GM23248 (cell line): ENCODE measurements around the gene CFAP61. TPM values are rescaled to one million over a fixed set of nuclear protein-coding genes. Genes with fewer than 3 reads are reported as not detected.

Source experiments
- DNase-seq: peaks from one replicate; pipeline ENCODE4 v3.0.0-alpha.2; 2015
- H2AFZ ChIP-seq: fragments of 200-600 bp; sonication (generic); 2 replicates; pipeline ENCODE4 v1.6.1; 2016; ENCODE audit warnings: antibody characterized with exemption
- H3F3A ChIP-seq: fragments of 200-600 bp; sonication (generic); 2 replicates; pipeline ENCODE4 v1.6.1; 2016; ENCODE audit warnings: mild to moderate bottlenecking, antibody characterized with exemption, mixed run types; ENCODE audit not compliant: insufficient read depth
- H3K27ac ChIP-seq: fragments of 200-600 bp; sonication (generic); 2 replicates; pipeline ENCODE4 v1.5.1; 2016; ENCODE audit warnings: mild to moderate bottlenecking
- H3K27me3 ChIP-seq: fragments of 200-600 bp; sonication (generic); replicated peaks from 2 replicates; pipeline ENCODE4 v1.6.1; 2016; ENCODE audit warnings: mild to moderate bottlenecking; ENCODE audit not compliant: insufficient read depth
- H3K36me3 ChIP-seq: fragments of 200-600 bp; sonication (generic); 2 replicates; pipeline ENCODE4 v1.6.1; 2016; ENCODE audit warnings: low read depth, mild to moderate bottlenecking
- H3K4me1 ChIP-seq: fragments of 200-600 bp; sonication (generic); 2 replicates; pipeline ENCODE4 v1.6.1; 2016; ENCODE audit warnings: mild to moderate bottlenecking; ENCODE audit not compliant: insufficient read depth
- H3K4me2 ChIP-seq: fragments of 200-600 bp; sonication (generic); one replicate; pipeline ENCODE4 v1.6.1; 2016; ENCODE audit warnings: mild to moderate bottlenecking; ENCODE audit not compliant: unreplicated experiment
- H3K4me3 ChIP-seq: fragments of 200-600 bp; sonication (generic); 2 replicates; pipeline ENCODE4 v1.5.1; 2016; ENCODE audit warnings: mild to moderate bottlenecking
- H3K79me2 ChIP-seq: fragments of 200-600 bp; sonication (generic); 2 replicates; pipeline ENCODE4 v1.6.1; 2016; ENCODE audit warnings: mild to moderate bottlenecking; ENCODE audit not compliant: insufficient read depth
- H3K9ac ChIP-seq: fragments of 200-600 bp; sonication (generic); 2 replicates; pipeline ENCODE4 v1.6.1; 2016; ENCODE audit warnings: mild to moderate bottlenecking
- H3K9me2 ChIP-seq: fragments of 200-600 bp; sonication (generic); 2 replicates; pipeline ENCODE4 v1.6.1; 2016; ENCODE audit warnings: mixed run types, mild to moderate bottlenecking, moderate library complexity; ENCODE audit not compliant: insufficient read depth
- H3K9me3 ChIP-seq: fragments of 200-600 bp; sonication (generic); one replicate; pipeline ENCODE4 v1.6.1; 2017; ENCODE audit warnings: low read depth
- H4K20me1 ChIP-seq: fragments of 200-600 bp; sonication (generic); 2 replicates; pipeline ENCODE4 v1.6.0; 2016; ENCODE audit not compliant: insufficient read depth
- EZH2 ChIP-seq: fragments of 200-600 bp; sonication (generic); IDR thresholded peaks from 2 replicates; pipeline ENCODE4 v1.6.1; 2018; ENCODE audit warnings: antibody characterized with exemption, mild to moderate bottlenecking; ENCODE audit not compliant: insufficient read depth, poor library complexity, severe bottlenecking
- EZH2phosphoT487 ChIP-seq: fragments of 200-600 bp; sonication (generic); IDR thresholded peaks from 2 replicates; pipeline ENCODE4 v1.6.1; 2018; ENCODE audit warnings: antibody characterized with exemption, moderate library complexity, mild to moderate bottlenecking, low read depth; ENCODE audit not compliant: insufficient read depth
- WGBS, 2 experiments: methylation state at CpG; one replicate each; pipeline ENCODE4 v1.1.6; 2015 to 2017; ENCODE audit warnings: low lambda C conversion rate in 2 of 2, low coverage in 1 of 2; ENCODE audit errors: missing lambda C conversion rate in 2 of 2; 5-methylcytosine and 5-hydroxymethylcytosine counted together
- in situ Hi-C: fragments of 300-500 bp; cut with MboI; formaldehyde crosslinking; loops from 2 replicates; pipeline ENCODE4 v1.15.0; 2020
- polyA plus RNA-seq: library from polyadenylated mRNA; unstranded; fragments of >200 nt; fragmentation: Nextera tagmentation; extraction: Ambion mirVana; gene quantifications from 2 replicates; pipeline ENCODE4 v1.2.1, GENCODE V29; 2016
- total RNA-seq: library from RNA; depleted of rRNA; stranded (reverse); fragments of >200 nt; shearing (Covaris generic); gene quantifications from 2 replicates; pipeline ENCODE4 v1.2.3, GENCODE V29; 2014

The CFAP61 gene
- total and polyA plus RNA-seq, 2 experiments from 2014 or later: not detected

DNA sequence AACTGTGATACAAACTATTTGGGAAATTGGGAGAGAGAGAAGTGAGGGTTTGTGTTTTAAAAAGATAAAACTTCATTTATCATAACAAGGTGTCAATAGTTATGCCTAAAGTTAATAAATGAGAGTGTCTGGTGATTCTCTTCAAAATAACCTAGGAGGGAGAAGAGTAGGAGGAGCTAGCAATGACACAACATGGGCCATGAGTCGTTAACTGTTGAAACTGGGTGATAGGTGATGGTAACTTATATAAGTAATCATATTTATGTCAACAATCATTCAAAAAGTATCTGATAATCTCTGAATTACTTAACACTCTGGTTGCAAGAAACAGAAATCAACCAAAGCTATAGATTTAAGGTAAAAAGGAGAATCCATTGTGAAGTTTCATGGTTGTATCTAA is 268.8 kb downstream of the CFAP61 start:
- Histone ChIP-seq H3F3A (no peaks in the 10 kb centered on the region), H3K9me2 (no peaks in the 10 kb centered on the region), H4K20me1 (no peaks in the 10 kb centered on the region), H3K27ac (no peak overlapping the region), H3K79me2 (no peaks in the 10 kb centered on the region), H3K9me3 (no peaks in the 10 kb centered on the region), H3K4me2 (no peak overlapping the region), H3K27me3 (no peaks in the 10 kb centered on the region), H3K4me3 (no peak overlapping the region), H3K4me1 (no peaks in the 10 kb centered on the region), H3K36me3 (no peaks in the 10 kb centered on the region), H2AFZ (no peak overlapping the region), H3K9ac (no peak overlapping the region)
- 43 to 54% methylated on average over 1 of the region's 1 CpG for WGBS, 2 experiments
- no peak for DNase-seq
- in situ Hi-C loops: no loop called here
- TF ChIP-seq EZH2phosphoT487: no peak
- no peak for TF ChIP-seq EZH2

GRCh38 chr20:20321917-20322316 is 269.6 kb downstream of the CFAP61 start:
- DNase-seq: no peak
- Histone ChIP-seq H2AFZ (no peak overlapping the region), H4K20me1 (no peaks in the 10 kb centered on the region), H3K27ac (no peak overlapping the region), H3K36me3 (no peaks in the 10 kb centered on the region), H3F3A (no peaks in the 10 kb centered on the region), H3K9me3 (no peaks in the 10 kb centered on the region), H3K4me1 (no peaks in the 10 kb centered on the region), H3K4me3 (no peak overlapping the region), H3K27me3 (no peaks in the 10 kb centered on the region), H3K79me2 (no peaks in the 10 kb centered on the region), H3K9me2 (no peaks in the 10 kb centered on the region), H3K9ac (no peak overlapping the region), H3K4me2 (no peak overlapping the region)
- in situ Hi-C loops: no loop called here
- WGBS, 2 experiments: 32 to 39% methylated on average over 1 of the region's 1 CpG
- TF ChIP-seq EZH2: no peak

DNA sequence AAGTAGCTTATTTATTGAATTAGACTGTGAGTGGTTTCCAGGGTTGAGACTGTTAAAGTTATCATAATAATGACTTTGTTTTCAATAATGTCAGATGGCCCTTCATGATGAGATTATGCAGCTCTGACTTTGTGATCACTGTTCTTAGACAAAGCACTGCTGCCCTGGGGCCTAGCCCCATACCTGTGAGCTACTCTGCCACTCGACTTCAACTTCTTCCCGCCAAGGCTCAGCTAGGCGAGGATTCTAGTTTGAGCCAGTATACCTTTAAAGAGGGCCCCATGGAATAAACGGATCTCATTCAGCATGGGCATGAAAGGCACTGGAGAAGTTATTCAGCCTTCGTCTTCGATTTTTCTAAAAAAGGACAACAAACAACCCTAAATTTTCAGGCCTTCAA is 270.6 kb downstream of the CFAP61 start:
- Histone ChIP-seq H2AFZ (no peak overlapping the region), H3K4me1 (no peaks in the 10 kb centered on the region), H3K27ac (no peak overlapping the region), H3K36me3 (no peaks in the 10 kb centered on the region), H3K9me3 (no peaks in the 10 kb centered on the region), H3K9ac (no peak overlapping the region), H3K4me3 (no peak overlapping the region), H3F3A (no peaks in the 10 kb centered on the region), H3K27me3 (no peaks in the 10 kb centered on the region), H3K79me2 (no peaks in the 10 kb centered on the region), H3K4me2 (no peak overlapping the region), H4K20me1 (no peaks in the 10 kb centered on the region), H3K9me2 (no peaks in the 10 kb centered on the region)
- in situ Hi-C loops: no loop called here
- DNase-seq: no peak
- TF ChIP-seq EZH2phosphoT487 (no peak), EZH2 (no peak)
- 42 to 53% methylated on average over 6 of the region's 6 CpGs for WGBS, 2 experiments

GRCh38 chr20:20327746-20328145 is 275.4 kb downstream of the CFAP61 start:
- Histone ChIP-seq H3K36me3 (no peaks in the 10 kb centered on the region), H3K9me2 (no peaks in the 10 kb centered on the region), H3K79me2 (no peaks in the 10 kb centered on the region), H3K4me1 (no peaks in the 10 kb centered on the region), H3K27me3 (no peaks in the 10 kb centered on the region; the same call in 1 of the 2 replicates), H4K20me1 (no peaks in the 10 kb centered on the region), H3F3A (no peaks in the 10 kb centered on the region), H3K9ac (no peak overlapping the region), H3K4me3 (no peak overlapping the region), H3K27ac (no peak overlapping the region), H3K4me2 (no peak overlapping the region), H2AFZ (no peak overlapping the region; the same call in 1 of the 2 replicates), H3K9me3 (no peaks in the 10 kb centered on the region)
- peak; percentile 56 for DNase-seq
- TF ChIP-seq EZH2 (no peak), EZH2phosphoT487 (no peak)
- 40 to 45% methylated on average over 6 of the region's 6 CpGs for WGBS, 2 experiments
- in situ Hi-C loops: no loop called here

DNA sequence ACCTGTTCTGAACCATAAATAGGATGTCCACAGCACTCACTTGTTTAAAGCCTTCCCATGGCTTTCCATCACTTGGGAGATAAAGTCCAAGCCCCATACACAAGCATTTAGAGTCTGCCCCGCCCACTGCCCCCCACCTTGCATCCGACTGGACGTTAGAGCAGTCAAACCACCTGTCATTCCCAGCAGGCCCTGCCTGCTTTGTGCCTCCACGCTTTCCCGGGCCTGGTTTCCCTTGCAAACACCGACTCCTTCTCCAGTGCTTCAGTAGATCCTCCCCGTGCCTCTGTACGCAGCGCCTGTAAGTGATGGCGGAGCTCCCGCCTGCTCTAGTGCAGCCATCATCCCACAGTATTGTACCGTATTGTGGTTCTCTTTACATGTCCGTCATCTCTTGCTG is 277.2 kb downstream of the CFAP61 start:
- Histone ChIP-seq H3K4me3 (no peak overlapping the region), H2AFZ (no peak overlapping the region), H3K27ac (no peak overlapping the region), H3K27me3 (no peaks in the 10 kb centered on the region; the same call in 1 of the 2 replicates), H3K9ac (no peak overlapping the region), H3K9me2 (no peaks in the 10 kb centered on the region), H3K4me1 (no peaks in the 10 kb centered on the region), H4K20me1 (no peaks in the 10 kb centered on the region), H3K4me2 (no peak overlapping the region), H3F3A (no peaks in the 10 kb centered on the region), H3K9me3 (no peaks in the 10 kb centered on the region), H3K36me3 (no peaks in the 10 kb centered on the region), H3K79me2 (no peaks in the 10 kb centered on the region)
- WGBS, 2 experiments: 69 to 73% methylated on average over 13 of the region's 13 CpGs
- in situ Hi-C loops: no loop called here
- no peak for DNase-seq
- TF ChIP-seq EZH2 (no peak), EZH2phosphoT487 (no peak)
